ENCODE results near the gene GLI2. TPM values are rescaled to one million over a fixed set of nuclear protein-coding genes. Genes with fewer than 3 reads are reported as not detected.

The GLI2 gene
- total RNA-seq, 1 experiment from 2014 or later, result not detected

GRCh38 chr2:120729406-120730399 is 6.0 kb upstream of the GLI2 start:
- H3K4me1 ChIP-seq (ENCODE audit: low read length), result no peaks in the 10 kb centered on the region
- no peaks in the 10 kb centered on the region for H3K9me2 ChIP-seq (replicated peaks; ENCODE audit: insufficient read depth, low read length)
- DNase-seq, result no peak
- H4K20me1 ChIP-seq (ENCODE audit: insufficient read depth, low read depth, low read length), result no peaks in the 10 kb centered on the region
- no peaks in the 10 kb centered on the region for H3K27me3 ChIP-seq (ENCODE audit: low read length)
- H3K9me3 ChIP-seq (ENCODE audit: low read length), result no peaks in the 10 kb centered on the region
- H3K4me2 ChIP-seq (ENCODE audit: low read depth, low read length, poor library complexity, severe bottlenecking), result no peak overlapping the region
- H3K9ac ChIP-seq (ENCODE audit: low read length), result no peak overlapping the region
- H3K79me2 ChIP-seq (ENCODE audit: low read length), result no peaks in the 10 kb centered on the region
- no peak overlapping the region for H3K4me3 ChIP-seq (ENCODE audit: low read length)
- no peak overlapping the region for H2AFZ ChIP-seq (ENCODE audit: low read length)
- H3K36me3 ChIP-seq (ENCODE audit: insufficient read depth, low read length), result no peaks in the 10 kb centered on the region
- no peak overlapping the region for H3K27ac ChIP-seq (ENCODE audit: low read length)

GRCh38 chr2:120731175-120731574 is 4.5 kb upstream of the GLI2 start:
- Histone ChIP-seq H3K4me3 (ENCODE audit: low read length) (no peak overlapping the region), H3K36me3 (ENCODE audit: insufficient read depth, low read length) (no peaks in the 10 kb centered on the region), H3K4me1 (ENCODE audit: low read length) (no peaks in the 10 kb centered on the region), H3K27me3 (ENCODE audit: low read length) (no peaks in the 10 kb centered on the region), H3K27ac (ENCODE audit: low read length) (no peak overlapping the region), H4K20me1 (ENCODE audit: insufficient read depth, low read depth, low read length) (no peaks in the 10 kb centered on the region), H3K4me2 (ENCODE audit: low read depth, low read length, poor library complexity, severe bottlenecking) (no peak overlapping the region), H3K9me3 (ENCODE audit: low read length) (no peaks in the 10 kb centered on the region), H3K79me2 (ENCODE audit: low read length) (no peaks in the 10 kb centered on the region), H3K9me2 (replicated peaks; ENCODE audit: insufficient read depth, low read length) (no peaks in the 10 kb centered on the region), H3K9ac (ENCODE audit: low read length) (no peak overlapping the region), H2AFZ (ENCODE audit: low read length) (no peak overlapping the region)
- no peak for DNase-seq

GRCh38 chr2:120732506-120733237 is 3.0 kb upstream of the GLI2 start:
- Histone ChIP-seq H3K4me3 (ENCODE audit: low read length) (no peak overlapping the region), H4K20me1 (ENCODE audit: insufficient read depth, low read depth, low read length) (no peaks in the 10 kb centered on the region), H3K4me1 (ENCODE audit: low read length) (no peaks in the 10 kb centered on the region), H3K27ac (ENCODE audit: low read length) (no peak overlapping the region), H3K9me2 (replicated peaks; ENCODE audit: insufficient read depth, low read length) (no peaks in the 10 kb centered on the region), H3K79me2 (ENCODE audit: low read length) (no peaks in the 10 kb centered on the region), H3K27me3 (ENCODE audit: low read length) (no peaks in the 10 kb centered on the region), H3K9me3 (ENCODE audit: low read length) (no peaks in the 10 kb centered on the region), H2AFZ (ENCODE audit: low read length) (no peak overlapping the region), H3K36me3 (ENCODE audit: insufficient read depth, low read length) (no peaks in the 10 kb centered on the region), H3K4me2 (ENCODE audit: low read depth, low read length, poor library complexity, severe bottlenecking) (no peak overlapping the region), H3K9ac (ENCODE audit: low read length) (no peak overlapping the region)
- DNase-seq, result no peak

GRCh38 chr2:120733238-120733932 is 2.3 kb upstream of the GLI2 start:
- no peaks in the 10 kb centered on the region for H3K4me1 ChIP-seq (ENCODE audit: low read length)
- no peak overlapping the region for H3K4me3 ChIP-seq (ENCODE audit: low read length)
- H3K9me3 ChIP-seq (ENCODE audit: low read length), result no peaks in the 10 kb centered on the region
- H3K27me3 ChIP-seq (ENCODE audit: low read length), result no peaks in the 10 kb centered on the region
- no peaks in the 10 kb centered on the region for H4K20me1 ChIP-seq (ENCODE audit: insufficient read depth, low read depth, low read length)
- H3K79me2 ChIP-seq (ENCODE audit: low read length), result no peaks in the 10 kb centered on the region
- no peak overlapping the region for H3K27ac ChIP-seq (ENCODE audit: low read length)
- no peaks in the 10 kb centered on the region for H3K36me3 ChIP-seq (ENCODE audit: insufficient read depth, low read length)
- no peak overlapping the region for H3K4me2 ChIP-seq (ENCODE audit: low read depth, low read length, poor library complexity, severe bottlenecking)
- no peaks in the 10 kb centered on the region for H3K9me2 ChIP-seq (replicated peaks; ENCODE audit: insufficient read depth, low read length)
- H2AFZ ChIP-seq (ENCODE audit: low read length), result no peak overlapping the region
- no peak overlapping the region for H3K9ac ChIP-seq (ENCODE audit: low read length)
- no peak for DNase-seq

- no peaks in the 10 kb centered on the region for H3K79me2 ChIP-seq (ENCODE audit: low read length)
- no peaks in the 10 kb centered on the region for H4K20me1 ChIP-seq (ENCODE audit: insufficient read depth, low read depth, low read length)
- H3K4me1 ChIP-seq (ENCODE audit: low read length), result no peaks in the 10 kb centered on the region
- no peaks in the 10 kb centered on the region for H3K27me3 ChIP-seq (ENCODE audit: low read length)
- no peaks in the 10 kb centered on the region for H3K9me2 ChIP-seq (replicated peaks; ENCODE audit: insufficient read depth, low read length)
- no peak overlapping the region for H3K4me2 ChIP-seq (ENCODE audit: low read depth, low read length, poor library complexity, severe bottlenecking)
- H3K9me3 ChIP-seq (ENCODE audit: low read length), result no peaks in the 10 kb centered on the region
- no peak overlapping the region for H3K4me3 ChIP-seq (ENCODE audit: low read length)
- no peak overlapping the region for H3K27ac ChIP-seq (ENCODE audit: low read length)
- no peak overlapping the region for H2AFZ ChIP-seq (ENCODE audit: low read length)
- H3K9ac ChIP-seq (ENCODE audit: low read length), result no peak overlapping the region
- no peaks in the 10 kb centered on the region for H3K36me3 ChIP-seq (ENCODE audit: insufficient read depth, low read length)
- DNase-seq, result no peak
These were observed 577 bp upstream of the GLI2 start for GRCh38 chr2:120734930-120735651.

GRCh38 chr2:120736202-120736623 is 545 bp downstream of the GLI2 start:
- H3K27me3 ChIP-seq (ENCODE audit: low read length), result no peaks in the 10 kb centered on the region
- H3K9ac ChIP-seq (ENCODE audit: low read length), result no peak overlapping the region
- H3K4me1 ChIP-seq (ENCODE audit: low read length), result no peaks in the 10 kb centered on the region
- no peaks in the 10 kb centered on the region for H3K36me3 ChIP-seq (ENCODE audit: insufficient read depth, low read length)
- no peaks in the 10 kb centered on the region for H3K9me3 ChIP-seq (ENCODE audit: low read length)
- H3K4me2 ChIP-seq (ENCODE audit: low read depth, low read length, poor library complexity, severe bottlenecking), result no peak overlapping the region
- H4K20me1 ChIP-seq (ENCODE audit: insufficient read depth, low read depth, low read length), result no peaks in the 10 kb centered on the region
- no peak overlapping the region for H2AFZ ChIP-seq (ENCODE audit: low read length)
- H3K4me3 ChIP-seq (ENCODE audit: low read length), result no peak overlapping the region
- no peak overlapping the region for H3K27ac ChIP-seq (ENCODE audit: low read length)
- no peak for DNase-seq
- no peaks in the 10 kb centered on the region for H3K79me2 ChIP-seq (ENCODE audit: low read length)
- H3K9me2 ChIP-seq (replicated peaks; ENCODE audit: insufficient read depth, low read length), result no peaks in the 10 kb centered on the region

- H3K27me3 ChIP-seq (ENCODE audit: low read length), result no peaks in the 10 kb centered on the region
- no peak overlapping the region for H3K4me3 ChIP-seq (ENCODE audit: low read length)
- no peaks in the 10 kb centered on the region for H3K9me3 ChIP-seq (ENCODE audit: low read length)
- H3K27ac ChIP-seq (ENCODE audit: low read length), result no peak overlapping the region
- H3K79me2 ChIP-seq (ENCODE audit: low read length), result no peaks in the 10 kb centered on the region
- no peak overlapping the region for H3K4me2 ChIP-seq (ENCODE audit: low read depth, low read length, poor library complexity, severe bottlenecking)
- H3K36me3 ChIP-seq (ENCODE audit: insufficient read depth, low read length), result no peaks in the 10 kb centered on the region
- no peaks in the 10 kb centered on the region for H3K4me1 ChIP-seq (ENCODE audit: low read length)
- no peak for DNase-seq
- no peaks in the 10 kb centered on the region for H4K20me1 ChIP-seq (ENCODE audit: insufficient read depth, low read depth, low read length)
- H3K9me2 ChIP-seq (replicated peaks; ENCODE audit: insufficient read depth, low read length), result no peaks in the 10 kb centered on the region
- no peak overlapping the region for H2AFZ ChIP-seq (ENCODE audit: low read length)
- H3K9ac ChIP-seq (ENCODE audit: low read length), result no peak overlapping the region
These were observed 1.1 kb downstream of the GLI2 start for GRCh38 chr2:120736624-120737339.
